Central memory CD8-positive, alpha-beta T cell (primary cell): ENCODE results near the gene PHC2.

Experiments used
- ATAC-seq: fragments of 150-1000 bp; cut with Tn5 transposase; replicated peaks from 2 replicates; pipeline ENCODE4 v1.10.0; 2022; ENCODE audit warnings: mild to moderate bottlenecking, moderate FRiP score, moderate number of reproducible peaks; ENCODE audit not compliant: poor library complexity, severe bottlenecking; ENCODE audit errors: extremely low read depth
- DNase-seq, 2 donors: peaks; one replicate each; pipeline ENCODE4 v3.0.0; 2021; ENCODE audit warnings: low spot score in 2 of 2
- H3K27ac Mint-ChIP-seq: one replicate; pipeline ENCODE4 v1.8.0; 2022; ENCODE audit warnings: low read depth, mild to moderate bottlenecking, moderate library complexity, mixed read lengths
- H3K27me3 Mint-ChIP-seq: one replicate; pipeline ENCODE4 v1.8.0; 2022; ENCODE audit warnings: mixed read lengths
- H3K36me3 Mint-ChIP-seq: one replicate; pipeline ENCODE4 v1.8.0; 2022; ENCODE audit warnings: mild to moderate bottlenecking, moderate library complexity, mixed read lengths; ENCODE audit not compliant: insufficient read depth
- H3K4me1 Mint-ChIP-seq: one replicate; pipeline ENCODE4 v1.8.0; 2022; ENCODE audit warnings: mixed read lengths
- H3K4me3 Mint-ChIP-seq: one replicate; pipeline ENCODE4 v1.8.0; 2022; ENCODE audit warnings: mild to moderate bottlenecking, moderate library complexity, mixed read lengths
- H3K9me3 Mint-ChIP-seq: one replicate; pipeline ENCODE4 v1.8.0; 2022; ENCODE audit warnings: mixed read lengths

PHC2 gene

GRCh38 chr1:33400153-33400911, 30.6 kb downstream of the PHC2 start:
- no peak for DNase-seq

GRCh38 chr1:33399375-33399774, 31.5 kb downstream of the PHC2 start:
- Mint-ChIP-seq H3K4me1 (no peaks in the 10 kb centered on the region), H3K4me3 (no peak overlapping the region), H3K9me3 (no peaks in the 10 kb centered on the region), H3K27me3 (peaks cover 26% of the 10 kb centered on the region), H3K36me3 (no peaks in the 10 kb centered on the region), H3K27ac (no peak overlapping the region)
- no peak for DNase-seq
- ATAC-seq, result no peak

More at GRCh38 chr1:33400153-33400911, 30.6 kb downstream of the PHC2 start:
- ATAC-seq, result no peak
- no peaks in the 10 kb centered on the region for H3K9me3 Mint-ChIP-seq
- no peaks in the 10 kb centered on the region for H3K36me3 Mint-ChIP-seq
- no peak overlapping the region for H3K4me3 Mint-ChIP-seq
- H3K27ac Mint-ChIP-seq, result no peak overlapping the region
- no peaks in the 10 kb centered on the region for H3K4me1 Mint-ChIP-seq
- H3K27me3 Mint-ChIP-seq, result peaks cover 26% of the 10 kb centered on the region

DNA sequence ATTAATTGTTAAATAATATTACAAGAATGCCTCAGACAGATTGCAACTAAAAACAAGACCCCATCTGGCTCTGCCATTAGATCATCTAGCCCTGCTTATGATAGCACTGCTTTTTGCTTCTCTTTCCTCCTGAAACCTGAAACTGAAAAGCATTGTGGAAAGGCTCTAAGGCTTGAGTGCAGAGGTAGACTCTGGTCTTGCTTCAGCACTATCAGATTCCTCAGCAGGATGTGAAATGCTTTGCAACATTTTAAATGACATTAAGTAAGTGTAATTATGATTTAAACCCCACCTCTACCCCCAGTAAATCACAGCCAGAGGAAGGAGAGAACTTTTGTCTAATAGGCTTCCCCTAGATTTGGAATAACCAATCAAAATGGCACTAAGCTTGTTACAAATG, 32.9 kb downstream of the PHC2 start:
- Mint-ChIP-seq H3K4me3 (no peak overlapping the region), H3K27me3 (peaks cover 37% of the 10 kb centered on the region), H3K27ac (no peak overlapping the region), H3K4me1 (no peaks in the 10 kb centered on the region), H3K36me3 (no peaks in the 10 kb centered on the region), H3K9me3 (no peaks in the 10 kb centered on the region)
- DNase-seq (no peak), ATAC-seq (no peak)

- ATAC-seq (no peak), DNase-seq (no peak)
- no peak overlapping the region for H3K27ac Mint-ChIP-seq
- H3K9me3 Mint-ChIP-seq, result no peaks in the 10 kb centered on the region
- H3K4me1 Mint-ChIP-seq, result no peaks in the 10 kb centered on the region
- no peak overlapping the region for H3K4me3 Mint-ChIP-seq
- H3K27me3 Mint-ChIP-seq, result peaks cover 42% of the 10 kb centered on the region
- H3K36me3 Mint-ChIP-seq, result no peaks in the 10 kb centered on the region
These were observed 33.8 kb downstream of the PHC2 start for GRCh38 chr1:33397125-33397506.

- H3K4me3 Mint-ChIP-seq, result no peak overlapping the region
- H3K4me1 Mint-ChIP-seq, result no peaks in the 10 kb centered on the region
- H3K27ac Mint-ChIP-seq, result no peak overlapping the region
- ATAC-seq (no peak), DNase-seq (no peak)
- no peaks in the 10 kb centered on the region for H3K36me3 Mint-ChIP-seq
- peaks cover 42% of the 10 kb centered on the region for H3K27me3 Mint-ChIP-seq
- H3K9me3 Mint-ChIP-seq, result no peaks in the 10 kb centered on the region
These were observed 34.4 kb downstream of the PHC2 start for GRCh38 chr1:33396188-33397124.

DNA sequence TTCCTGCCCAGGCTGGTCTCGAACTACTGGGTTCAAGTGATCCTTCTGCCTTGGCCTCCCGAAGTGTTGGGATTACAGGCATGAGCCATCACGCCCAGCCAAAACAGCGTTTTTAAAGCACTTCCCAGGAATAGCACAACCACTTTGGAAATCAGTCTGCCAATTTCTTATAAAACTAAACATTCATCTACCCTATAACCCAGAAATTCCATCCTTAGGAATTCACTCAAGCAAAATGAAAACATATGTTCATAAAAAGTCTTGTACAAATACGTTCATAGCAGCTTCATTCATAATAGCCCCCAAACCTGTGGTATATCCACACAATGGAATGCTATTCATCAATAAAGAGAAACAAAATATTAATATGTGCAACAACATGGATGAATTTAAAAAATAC, 36.1 kb downstream of the PHC2 start:
- no peak for ATAC-seq
- Mint-ChIP-seq H3K9me3 (no peaks in the 10 kb centered on the region), H3K4me1 (no peaks in the 10 kb centered on the region)

DNA sequence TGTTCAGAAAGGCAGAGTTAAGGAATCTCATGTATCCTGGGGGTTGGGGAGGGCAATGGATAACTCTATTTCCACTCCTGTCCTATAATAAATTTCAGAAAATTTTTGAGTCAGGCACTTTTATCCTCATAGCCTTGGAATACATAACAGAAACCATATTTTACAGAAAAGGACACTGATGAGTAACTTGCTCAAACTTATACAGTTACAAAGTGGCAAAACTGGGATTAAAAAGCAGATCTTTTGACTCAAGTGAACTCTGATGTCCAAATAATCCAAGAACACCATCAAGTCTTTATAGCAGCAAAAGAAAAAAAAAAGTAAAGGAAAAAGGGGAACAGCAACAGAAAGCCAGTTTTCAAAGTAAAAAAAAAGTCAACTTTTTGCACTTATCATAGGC, 36.9 kb downstream of the PHC2 start:
- Mint-ChIP-seq H3K36me3 (peaks cover 2% of the 10 kb centered on the region), H3K9me3 (no peaks in the 10 kb centered on the region), H3K4me3 (no peak overlapping the region), H3K27me3 (peaks cover 35% of the 10 kb centered on the region), H3K4me1 (no peaks in the 10 kb centered on the region), H3K27ac (no peak overlapping the region)
- DNase-seq, result no peak
- ATAC-seq, result no peak

More for the DNA sequence above, 36.1 kb downstream of the PHC2 start:
- H3K27ac Mint-ChIP-seq, result no peak overlapping the region
- DNase-seq, result no peak
- peaks cover 2% of the 10 kb centered on the region for H3K36me3 Mint-ChIP-seq
- no peak overlapping the region for H3K4me3 Mint-ChIP-seq
- peaks cover 41% of the 10 kb centered on the region for H3K27me3 Mint-ChIP-seq

DNA sequence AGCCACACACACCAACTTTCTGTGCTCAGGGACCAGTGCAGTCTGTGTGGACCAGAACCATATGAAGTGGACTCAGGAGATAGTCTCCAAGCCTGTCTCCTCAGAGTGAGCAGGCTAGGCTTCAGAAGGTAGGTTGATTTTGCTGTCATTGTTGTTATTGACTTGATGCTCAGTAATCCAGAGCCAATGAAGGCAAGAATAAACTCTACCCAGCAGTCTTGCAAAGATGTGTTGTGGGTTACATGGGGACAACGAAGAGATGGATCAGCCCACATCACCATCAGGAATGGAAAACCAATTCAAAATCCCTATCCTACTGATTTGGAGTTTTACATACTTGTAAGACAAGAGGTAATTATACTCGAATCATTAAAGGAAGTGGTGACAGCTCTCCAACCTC, 37.4 kb downstream of the PHC2 start:
- Mint-ChIP-seq H3K4me3 (no peak overlapping the region), H3K4me1 (no peaks in the 10 kb centered on the region), H3K36me3 (peaks cover 2% of the 10 kb centered on the region), H3K27me3 (peaks cover 31% of the 10 kb centered on the region), H3K9me3 (no peaks in the 10 kb centered on the region), H3K27ac (no peak overlapping the region)
- ATAC-seq (no peak), DNase-seq (no peak)

- DNase-seq (no peak), ATAC-seq (no peak)
- peaks cover 2% of the 10 kb centered on the region for H3K36me3 Mint-ChIP-seq
- H3K27ac Mint-ChIP-seq, result no peak overlapping the region
- no peaks in the 10 kb centered on the region for H3K9me3 Mint-ChIP-seq
- no peak overlapping the region for H3K4me3 Mint-ChIP-seq
- H3K4me1 Mint-ChIP-seq, result no peaks in the 10 kb centered on the region
- H3K27me3 Mint-ChIP-seq, result peaks cover 31% of the 10 kb centered on the region
These were observed 38.3 kb downstream of the PHC2 start for GRCh38 chr1:33392639-33393038.

GRCh38 chr1:33392206-33392605, 38.7 kb downstream of the PHC2 start:
- Mint-ChIP-seq H3K27ac (no peak overlapping the region), H3K9me3 (no peaks in the 10 kb centered on the region), H3K27me3 (peaks cover 31% of the 10 kb centered on the region), H3K4me1 (no peaks in the 10 kb centered on the region), H3K4me3 (no peak overlapping the region), H3K36me3 (peaks cover 2% of the 10 kb centered on the region)
- ATAC-seq (no peak), DNase-seq (no peak)

- no peak for ATAC-seq
- Mint-ChIP-seq H3K9me3 (no peaks in the 10 kb centered on the region), H3K36me3 (peaks cover 2% of the 10 kb centered on the region), H3K4me3 (no peak overlapping the region), H3K27me3 (peaks cover 31% of the 10 kb centered on the region), H3K4me1 (no peaks in the 10 kb centered on the region), H3K27ac (no peak overlapping the region)
- DNase-seq, result no peak
These were observed 39.4 kb downstream of the PHC2 start for GRCh38 chr1:33391343-33392078.

- H3K4me3 Mint-ChIP-seq, result no peak overlapping the region
- no peak overlapping the region for H3K27ac Mint-ChIP-seq
- ATAC-seq, result no peak
- no peaks in the 10 kb centered on the region for H3K9me3 Mint-ChIP-seq
- DNase-seq, result no peak
- H3K36me3 Mint-ChIP-seq, result peaks cover 2% of the 10 kb centered on the region
- no peaks in the 10 kb centered on the region for H3K4me1 Mint-ChIP-seq
- peaks cover 31% of the 10 kb centered on the region for H3K27me3 Mint-ChIP-seq
These were observed 40.4 kb downstream of the PHC2 start for GRCh38 chr1:33390542-33390941.
